GM12878 (cell line): ENCODE measurements around the gene UBL4B. TPM values are rescaled to one million over a fixed set of nuclear protein-coding genes. Genes with fewer than 3 reads are reported as not detected.

Source experiments
- polyA plus RNA-seq, 11 experiments: library from polyadenylated mRNA; depleted of rRNA in 4 of 11; unstranded in 6 of 11; stranded (reverse) in 5 of 11; fragments of >200 nt; fragmentation: Nextera tagmentation in 4 of 11; fragmentation: Illumina TruSeq in 1 of 11; extraction: Ambion mirVana in 4 of 11; extraction: Trizol in 1 of 11; gene quantifications; 1 replicate in 1 of 11; 2 replicates in 10 of 11; pipeline versions ENCODE4 v1.2.1 to v1.2.3, GENCODE V29; 2011 to 2016; ENCODE audit warnings: inconsistent platforms in 2 of 11, missing spikeins in 2 of 11, low read depth in 1 of 11
- total RNA-seq, 4 experiments: library from RNA; depleted of rRNA in 3 of 4; stranded (reverse); fragments of >200 nt in 3 of 4; fragmentation: Illumina TruSeq in 1 of 4; extraction: Trizol in 1 of 4; gene quantifications; 2 replicates each; pipeline versions ENCODE4 v1.2.1 to v1.2.3, GENCODE V29; 2013 to 2021

UBL4B gene
- total and polyA plus RNA-seq, 10 of the 15 experiments (the other 5 are each of a cell fraction or from before 2014, with no cell fraction given) = 0.06 to 0.15 TPM; not detected in 8

Other genes starting within 250 kb of the UBL4B start
- 12.6 and 13.6 TPM in 2 replicates for gene CSF1, start 201.6 kb upstream of the UBL4B start, total RNA-seq (2014; rRNA removed)
- 8.2 and 8.5 TPM in 2 replicates for gene CSF1, start 201.6 kb upstream of the UBL4B start, total RNA-seq (2014; rRNA removed; fragmentation: Illumina TruSeq; extraction: Trizol)
- 30.7 and 31.5 TPM in 2 replicates for gene CSF1, start 201.6 kb upstream of the UBL4B start, total RNA-seq (2021)
- 20.0 and 32.4 TPM in 2 replicates for gene CSF1, start 201.6 kb upstream of the UBL4B start, polyA plus RNA-seq (2011; rRNA removed)
- gene CSF1, start 201.6 kb upstream of the UBL4B start, polyA plus RNA-seq (2014; fragmentation: Illumina TruSeq; extraction: Trizol) = 7.9 and 12.4 TPM in 2 replicates
- gene CSF1, start 201.6 kb upstream of the UBL4B start, polyA plus RNA-seq (2014; fragmentation: Nextera tagmentation; extraction: Ambion mirVana) = 1 to 10 TPM; 1.2 to 2.0 TPM
- gene CSF1, start 201.6 kb upstream of the UBL4B start, polyA plus RNA-seq (2014; rRNA removed) = 20.4 and 21.2 TPM in 2 replicates
- 10 to 100 TPM; 12.2 to 17.2 TPM for gene CSF1, start 201.6 kb upstream of the UBL4B start, polyA plus RNA-seq (2016; fragmentation: Nextera tagmentation; extraction: Ambion mirVana)
- gene AHCYL1, start 127.7 kb upstream of the UBL4B start, total RNA-seq (2014; rRNA removed) = 28.0 and 31.7 TPM in 2 replicates
- gene AHCYL1, start 127.7 kb upstream of the UBL4B start, total RNA-seq (2014; rRNA removed; fragmentation: Illumina TruSeq; extraction: Trizol) = 30.0 and 30.9 TPM in 2 replicates
- gene AHCYL1, start 127.7 kb upstream of the UBL4B start, total RNA-seq (2021) = 59.9 and 64.8 TPM in 2 replicates
- gene AHCYL1, start 127.7 kb upstream of the UBL4B start, polyA plus RNA-seq (2011; rRNA removed) = 73.5 and 73.6 TPM in 2 replicates
- 60.7 and 67.6 TPM in 2 replicates for gene AHCYL1, start 127.7 kb upstream of the UBL4B start, polyA plus RNA-seq (2014; fragmentation: Illumina TruSeq; extraction: Trizol)
- 10 to 100 TPM; 24.7 to 26.1 TPM for gene AHCYL1, start 127.7 kb upstream of the UBL4B start, polyA plus RNA-seq (2014; fragmentation: Nextera tagmentation; extraction: Ambion mirVana)
- gene AHCYL1, start 127.7 kb upstream of the UBL4B start, polyA plus RNA-seq (2014; rRNA removed) = 39.2 and 43.9 TPM in 2 replicates
- gene AHCYL1, start 127.7 kb upstream of the UBL4B start, polyA plus RNA-seq (2016; fragmentation: Nextera tagmentation; extraction: Ambion mirVana) = 10 to 100 TPM; 49.7 to 54.2 TPM
- gene STRIP1, start 77.8 kb upstream of the UBL4B start, total RNA-seq (2014; rRNA removed) = 24.5 and 25.2 TPM in 2 replicates
- gene STRIP1, start 77.8 kb upstream of the UBL4B start, total RNA-seq (2014; rRNA removed; fragmentation: Illumina TruSeq; extraction: Trizol) = 16.4 and 17.4 TPM in 2 replicates
- gene STRIP1, start 77.8 kb upstream of the UBL4B start, total RNA-seq (2021) = 22.5 and 25.5 TPM in 2 replicates
- gene STRIP1, start 77.8 kb upstream of the UBL4B start, polyA plus RNA-seq (2011; rRNA removed) = 18.9 and 22.8 TPM in 2 replicates
- 14.3 and 19.4 TPM in 2 replicates for gene STRIP1, start 77.8 kb upstream of the UBL4B start, polyA plus RNA-seq (2014; fragmentation: Illumina TruSeq; extraction: Trizol)
- 1 to 10 TPM; 6.3 to 7.9 TPM for gene STRIP1, start 77.8 kb upstream of the UBL4B start, polyA plus RNA-seq (2014; fragmentation: Nextera tagmentation; extraction: Ambion mirVana)
- gene STRIP1, start 77.8 kb upstream of the UBL4B start, polyA plus RNA-seq (2014; rRNA removed) = 23.7 and 26.6 TPM in 2 replicates
- gene STRIP1, start 77.8 kb upstream of the UBL4B start, polyA plus RNA-seq (2016; fragmentation: Nextera tagmentation; extraction: Ambion mirVana) = 10 to 100 TPM; 16.5 to 16.7 TPM
- gene ALX3, start 41.8 kb upstream of the UBL4B start, total RNA-seq (2014; rRNA removed) = not detected in 2 replicates
- gene ALX3, start 41.8 kb upstream of the UBL4B start, total RNA-seq (2014; rRNA removed; fragmentation: Illumina TruSeq; extraction: Trizol) = not detected in 2 replicates
- gene ALX3, start 41.8 kb upstream of the UBL4B start, total RNA-seq (2021) = not detected in 2 replicates
- gene ALX3, start 41.8 kb upstream of the UBL4B start, polyA plus RNA-seq (2011; rRNA removed) = not detected in 2 replicates
- not detected in 2 replicates for gene ALX3, start 41.8 kb upstream of the UBL4B start, polyA plus RNA-seq (2014; fragmentation: Illumina TruSeq; extraction: Trizol)
- not detected for gene ALX3, start 41.8 kb upstream of the UBL4B start, polyA plus RNA-seq (2014; fragmentation: Nextera tagmentation; extraction: Ambion mirVana)
- not detected in 2 replicates for gene ALX3, start 41.8 kb upstream of the UBL4B start, polyA plus RNA-seq (2014; rRNA removed)
- not detected for gene ALX3, start 41.8 kb upstream of the UBL4B start, polyA plus RNA-seq (2016; fragmentation: Nextera tagmentation; extraction: Ambion mirVana)
- gene SLC6A17, start 38.1 kb downstream of the UBL4B start, total RNA-seq (2014; rRNA removed) = not detected in 2 replicates
- gene SLC6A17, start 38.1 kb downstream of the UBL4B start, total RNA-seq (2014; rRNA removed; fragmentation: Illumina TruSeq; extraction: Trizol) = not detected in 2 replicates
- not detected in 2 replicates for gene SLC6A17, start 38.1 kb downstream of the UBL4B start, total RNA-seq (2021)
- not detected in 2 replicates for gene SLC6A17, start 38.1 kb downstream of the UBL4B start, polyA plus RNA-seq (2011; rRNA removed)
- not detected in 2 replicates for gene SLC6A17, start 38.1 kb downstream of the UBL4B start, polyA plus RNA-seq (2014; fragmentation: Illumina TruSeq; extraction: Trizol)
- not detected for gene SLC6A17, start 38.1 kb downstream of the UBL4B start, polyA plus RNA-seq (2014; fragmentation: Nextera tagmentation; extraction: Ambion mirVana)
- not detected in 2 replicates for gene SLC6A17, start 38.1 kb downstream of the UBL4B start, polyA plus RNA-seq (2014; rRNA removed)
- not detected for gene SLC6A17, start 38.1 kb downstream of the UBL4B start, polyA plus RNA-seq (2016; fragmentation: Nextera tagmentation; extraction: Ambion mirVana)
- gene KCNC4, start 97.9 kb downstream of the UBL4B start, total RNA-seq (2014; rRNA removed) = 0.45 and 0.93 TPM in 2 replicates
- 0.22 and 0.28 TPM in 2 replicates for gene KCNC4, start 97.9 kb downstream of the UBL4B start, total RNA-seq (2014; rRNA removed; fragmentation: Illumina TruSeq; extraction: Trizol)
- gene KCNC4, start 97.9 kb downstream of the UBL4B start, total RNA-seq (2021) = 1.7 and 1.8 TPM in 2 replicates
- gene KCNC4, start 97.9 kb downstream of the UBL4B start, polyA plus RNA-seq (2011; rRNA removed) = 0.62 and 1.2 TPM in 2 replicates
- 0.25 and 0.26 TPM in 2 replicates for gene KCNC4, start 97.9 kb downstream of the UBL4B start, polyA plus RNA-seq (2014; fragmentation: Illumina TruSeq; extraction: Trizol)
- under 1 TPM; 0.06 to 0.16 TPM for gene KCNC4, start 97.9 kb downstream of the UBL4B start, polyA plus RNA-seq (2014; fragmentation: Nextera tagmentation; extraction: Ambion mirVana)
- gene KCNC4, start 97.9 kb downstream of the UBL4B start, polyA plus RNA-seq (2014; rRNA removed) = 0.83 and 0.90 TPM in 2 replicates
- gene KCNC4, start 97.9 kb downstream of the UBL4B start, polyA plus RNA-seq (2016; fragmentation: Nextera tagmentation; extraction: Ambion mirVana) = under 1 TPM; 0.06 to 0.47 TPM
- 62.5 and 63.2 TPM in 2 replicates for gene RBM15, start 226.9 kb downstream of the UBL4B start, total RNA-seq (2014; rRNA removed)
- gene RBM15, start 226.9 kb downstream of the UBL4B start, total RNA-seq (2014; rRNA removed; fragmentation: Illumina TruSeq; extraction: Trizol) = 44.4 and 47.3 TPM in 2 replicates
- 47.8 and 51.6 TPM in 2 replicates for gene RBM15, start 226.9 kb downstream of the UBL4B start, total RNA-seq (2021)
- gene RBM15, start 226.9 kb downstream of the UBL4B start, polyA plus RNA-seq (2011; rRNA removed) = 25.6 and 31.2 TPM in 2 replicates
- gene RBM15, start 226.9 kb downstream of the UBL4B start, polyA plus RNA-seq (2014; fragmentation: Illumina TruSeq; extraction: Trizol) = 11.3 and 15.6 TPM in 2 replicates
- gene RBM15, start 226.9 kb downstream of the UBL4B start, polyA plus RNA-seq (2014; fragmentation: Nextera tagmentation; extraction: Ambion mirVana) = 1 to 10 TPM; 3.1 to 3.6 TPM
- 26.7 and 27.0 TPM in 2 replicates for gene RBM15, start 226.9 kb downstream of the UBL4B start, polyA plus RNA-seq (2014; rRNA removed)
- 10 to 100 TPM; 25.1 to 26.4 TPM for gene RBM15, start 226.9 kb downstream of the UBL4B start, polyA plus RNA-seq (2016; fragmentation: Nextera tagmentation; extraction: Ambion mirVana)